ENCODE results near the gene ATP8A2. TPM values are rescaled to one million over a fixed set of nuclear protein-coding genes. Genes with fewer than 3 reads are reported as not detected.

ATP8A2 gene
- total and polyA plus RNA-seq, 2 of the 8 experiments (the other 6 are each of a cell fraction or from before 2014, with no cell fraction given) = 2.4 to 8.3 TPM

GRCh38 chr13:25682276-25682675 is 310.5 kb downstream of the ATP8A2 start (continued):
- TF ChIP-seq CTCF (IDR thresholded peaks at IDR 0.05; ENCODE audit: control extremely low read depth in 1 of 3, insufficient read depth in 1 of 3, low read depth in 1 of 3, low read length in 3 of 3) (no peak), JUN (IDR thresholded peaks at IDR 0.05; ENCODE audit: low read depth, low read length) (no peak), CBX5 (IDR thresholded peaks at IDR 0.05; ENCODE audit: low read depth, low read length) (no peak), POU5F1 (IDR thresholded peaks at IDR 0.05; ENCODE audit: low read depth, low read length) (no peak)

Measured in H1 (cell line).